ENCODE measurements around the gene RPL9. TPM values are rescaled to one million over a fixed set of nuclear protein-coding genes. Genes with fewer than 3 reads are reported as not detected.

Gene RPL9
- polyA plus RNA-seq, 1 donor (not counting 4 experiments of a cell fraction or from before 2014, with no cell fraction given), result 1,522 TPM

GRCh38 chr4:39441593-39441992 lies 17.1 kb downstream of the RPL9 start:
- Histone ChIP-seq H3K4me3 (ENCODE audit: control insufficient read depth in 2 of 3, extremely low read depth in 1 of 3, insufficient read depth in 2 of 3, low read depth in 1 of 3, low read length in 3 of 3) (no peak overlapping the region), H4K20me1 (ENCODE audit: control insufficient read depth, extremely low read depth, insufficient read depth, low read length) (no peaks in the 10 kb centered on the region), H3K4me2 (ENCODE audit: control insufficient read depth, extremely low read depth, insufficient read depth, low read depth, low read length) (no peak overlapping the region), H3K4me1 (ENCODE audit: control insufficient read depth, extremely low read depth, insufficient read depth, low read length) (no peaks in the 10 kb centered on the region), H3K9ac (ENCODE audit: control insufficient read depth, extremely low read depth, insufficient read depth, low read length) (no peak overlapping the region), H3K27me3 (ENCODE audit: control insufficient read depth, extremely low read depth, insufficient read depth, low read length) (no peaks in the 10 kb centered on the region), H3K27ac (ENCODE audit: control insufficient read depth, insufficient read depth, low read length) (no peak overlapping the region), H3K36me3 (ENCODE audit: control insufficient read depth in 2 of 2, extremely low read depth in 1 of 2, insufficient read depth in 2 of 2, low read length in 2 of 2) (no peaks in the 10 kb centered on the region), H3K9me3 (ENCODE audit: control insufficient read depth, low read depth, low read length) (no peaks in the 10 kb centered on the region), H3K79me2 (ENCODE audit: control insufficient read depth, insufficient read depth, low read length) (no peaks in the 10 kb centered on the region), H2AFZ (ENCODE audit: control insufficient read depth, low read length) (no peak overlapping the region), H3K9me1 (ENCODE audit: control insufficient read depth, extremely low read depth, insufficient read depth, low read length) (no peaks in the 10 kb centered on the region)
- FAIRE-seq (no peak), DNase-seq (ENCODE audit: low read depth, low spot score) (no peak)
- dilution Hi-C loops (cut with MboI; ENCODE audit: extremely low pct_ligation_motif_present, low sequenced_read_pairs), result no loop called here
- TF ChIP-seq EZH2 (IDR thresholded peaks at IDR 0.05; ENCODE audit: low read length) (no peak), CTCF (optimal IDR thresholded peaks at IDR 0.05 in 1 of 3, IDR thresholded peaks at IDR 0.05 in 1 of 3, conservative IDR thresholded peaks at IDR 0.05 in 1 of 3; ENCODE audit: extremely low read depth in 1 of 3, insufficient read depth in 2 of 3, low read length in 3 of 3) (no peak)

- no peaks in the 10 kb centered on the region for H3K9me1 ChIP-seq (ENCODE audit: control insufficient read depth, extremely low read depth, insufficient read depth, low read length)
- H2AFZ ChIP-seq (ENCODE audit: control insufficient read depth, low read length), result no peak overlapping the region
- DNase-seq (ENCODE audit: low read depth, low spot score) (no peak), FAIRE-seq (no peak)
- TF ChIP-seq CTCF (optimal IDR thresholded peaks at IDR 0.05 in 1 of 3, IDR thresholded peaks at IDR 0.05 in 1 of 3, conservative IDR thresholded peaks at IDR 0.05 in 1 of 3; ENCODE audit: extremely low read depth in 1 of 3, insufficient read depth in 2 of 3, low read length in 3 of 3) (peak in 1 of 3 experiments; percentile 36), EZH2 (IDR thresholded peaks at IDR 0.05; ENCODE audit: low read length) (no peak)
- H3K79me2 ChIP-seq (ENCODE audit: control insufficient read depth, insufficient read depth, low read length), result no peaks in the 10 kb centered on the region
- no peaks in the 10 kb centered on the region for H3K4me1 ChIP-seq (ENCODE audit: control insufficient read depth, extremely low read depth, insufficient read depth, low read length)
- H3K4me3 ChIP-seq (ENCODE audit: control insufficient read depth in 2 of 3, extremely low read depth in 1 of 3, insufficient read depth in 2 of 3, low read depth in 1 of 3, low read length in 3 of 3), result no peak overlapping the region
- H3K36me3 ChIP-seq (ENCODE audit: control insufficient read depth in 2 of 2, extremely low read depth in 1 of 2, insufficient read depth in 2 of 2, low read length in 2 of 2), result no peaks in the 10 kb centered on the region
- H3K9ac ChIP-seq (ENCODE audit: control insufficient read depth, extremely low read depth, insufficient read depth, low read length), result no peak overlapping the region
- H3K4me2 ChIP-seq (ENCODE audit: control insufficient read depth, extremely low read depth, insufficient read depth, low read depth, low read length), result no peak overlapping the region
- no peak overlapping the region for H3K27ac ChIP-seq (ENCODE audit: control insufficient read depth, insufficient read depth, low read length)
- no peaks in the 10 kb centered on the region for H4K20me1 ChIP-seq (ENCODE audit: control insufficient read depth, extremely low read depth, insufficient read depth, low read length)
- H3K9me3 ChIP-seq (ENCODE audit: control insufficient read depth, low read depth, low read length), result no peaks in the 10 kb centered on the region
- peaks cover 3% of the 10 kb centered on the region for H3K27me3 ChIP-seq (ENCODE audit: control insufficient read depth, extremely low read depth, insufficient read depth, low read length)
- dilution Hi-C loops (cut with MboI; ENCODE audit: extremely low pct_ligation_motif_present, low sequenced_read_pairs), result no loop called here
Measured at GRCh38 chr4:39435659-39436563, 22.8 kb downstream of the RPL9 start.
